ENCODE measurements around the gene CARMIL1. TPM values are rescaled to one million over a fixed set of nuclear protein-coding genes. Genes with fewer than 3 reads are reported as not detected.

Gene CARMIL1
- total RNA-seq, 1 experiment from 2014 or later = 23.6 TPM

GRCh38 chr6:25315194-25316177 lies 36.3 kb downstream of the CARMIL1 start:
- Histone ChIP-seq H3K79me2 (ENCODE audit: insufficient read depth, low read length) (peaks cover 9% of the 10 kb centered on the region; the same call in 1 of the 2 replicates), H3K4me2 (ENCODE audit: insufficient read depth, insufficient read length, low read length) (no peak overlapping the region), H3K79me1 (ENCODE audit: insufficient read depth, low read depth, low read length, poor library complexity, severe bottlenecking) (peaks cover 4% of the 10 kb centered on the region), H3K9ac (ENCODE audit: extremely low read depth, insufficient read length, low read length) (no peak overlapping the region), H2AK5ac (ENCODE audit: insufficient read length, low read length) (no peak overlapping the region), H3K4me1 (ENCODE audit: insufficient read depth, low read length) (peaks cover 14% of the 10 kb centered on the region; the same call in 1 of the 2 replicates), H2BK12ac (ENCODE audit: insufficient read length, low read depth, low read length) (no peak overlapping the region), H2BK15ac (ENCODE audit: low read depth, low read length) (no peak overlapping the region), H3T11ph (ENCODE audit: low read length) (no peak overlapping the region), H3K14ac (ENCODE audit: insufficient read depth, low read length) (no peak overlapping the region), H2BK120ac (ENCODE audit: low read depth, low read length, poor library complexity, severe bottlenecking) (no peak overlapping the region), H3K4ac (ENCODE audit: low read depth, low read length) (no peak overlapping the region), H3K56ac (ENCODE audit: insufficient read length, low read depth, low read length) (no peak overlapping the region), H2BK20ac (ENCODE audit: low read depth, low read length, poor library complexity, severe bottlenecking) (no peak overlapping the region), H3K9me3 (ENCODE audit: control insufficient read depth, low read depth, low read length) (no peaks in the 10 kb centered on the region), H4K20me1 (ENCODE audit: control insufficient read depth, insufficient read depth, insufficient read length) (no peaks in the 10 kb centered on the region), H3K27me3 (ENCODE audit: insufficient read depth, low read length) (no peaks in the 10 kb centered on the region), H4K8ac (replicated peaks; ENCODE audit: insufficient read length, low read depth, low read length) (no peak overlapping the region), H3K23ac (ENCODE audit: insufficient read length, low read depth, low read length) (no peak overlapping the region), H4K91ac (ENCODE audit: insufficient read length, low read depth, low read length) (no peak overlapping the region), H4K5ac (ENCODE audit: insufficient read length, low read depth, low read length) (no peak overlapping the region), H3K27ac (ENCODE audit: insufficient read length, low read depth, low read length) (no peak overlapping the region), H3K18ac (ENCODE audit: insufficient read length, low read depth, low read length) (no peak overlapping the region), H2AFZ (ENCODE audit: low read length) (no peak overlapping the region), H2BK5ac (ENCODE audit: insufficient read length, low read length) (no peak overlapping the region), H3K23me2 (ENCODE audit: insufficient read length, low read depth, low read length, poor library complexity, severe bottlenecking) (no peaks in the 10 kb centered on the region)
- no peak for TF ChIP-seq CTCF (conservative IDR thresholded peaks at IDR 0.05)
- no peaks in the 10 kb centered on the region for H3K36me3 Mint-ChIP-seq (ENCODE audit: insufficient read depth in 1 of 3, low read depth in 3 of 3)
- H3K4me3 Mint-ChIP-seq = no peak overlapping the region
- no peaks in the 10 kb centered on the region for H3K27me3 Mint-ChIP-seq (ENCODE audit: low read depth)
- no peaks in the 10 kb centered on the region for H3K9me3 Mint-ChIP-seq
- H3K4me1 Mint-ChIP-seq = peaks cover 67 to 85% of the 10 kb centered on the region in 2 experiments
- DNase-seq = no peak
- no CpG with 5 or more reads among the region's 10 CpGs for WGBS (ENCODE audit: extremely low coverage, insufficient read length, low lambda C conversion rate)
- peak overlapping the region in 2 of 3 experiments; percentile 69 to 71; a peak in 4 of 7 replicates for H3K27ac Mint-ChIP-seq

All from H9 (cell line).